Islet precursor cell (in vitro differentiated cells): ENCODE data around the gene ZBTB38.

ENCODE experiments used
- DNase-seq: peaks from one replicate; pipeline ENCODE4 v3.0.0-alpha.2; 2018

Gene ZBTB38

DNA sequence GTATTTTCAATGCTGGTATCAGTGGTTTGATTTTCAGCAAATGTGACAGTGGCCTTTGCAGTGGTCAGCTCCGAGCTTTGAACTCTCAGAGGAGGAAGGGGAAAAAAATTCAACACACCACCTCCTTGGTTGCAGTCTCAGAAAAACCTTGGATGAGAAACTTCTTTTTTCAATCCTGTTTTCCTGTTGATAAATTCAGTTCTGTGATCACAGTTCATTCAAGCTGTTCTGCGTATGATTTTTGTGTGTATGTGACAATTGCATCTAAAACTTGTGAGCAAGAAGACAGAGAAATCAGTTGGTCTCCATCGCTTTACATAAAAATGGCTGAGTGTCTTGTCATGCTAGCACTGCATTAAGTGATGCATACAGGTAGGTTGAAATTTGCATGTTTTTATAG lies 19.2 kb downstream of the ZBTB38 start:
- no peak for DNase-seq

GRCh38 chr3:141388395-141388794 lies 20.1 kb downstream of the ZBTB38 start:
- no peak for DNase-seq

GRCh38 chr3:141388823-141389621 lies 20.7 kb downstream of the ZBTB38 start:
- no peak for DNase-seq

- no peak for DNase-seq
Measured at GRCh38 chr3:141389703-141390102, 21.4 kb downstream of the ZBTB38 start.

DNA sequence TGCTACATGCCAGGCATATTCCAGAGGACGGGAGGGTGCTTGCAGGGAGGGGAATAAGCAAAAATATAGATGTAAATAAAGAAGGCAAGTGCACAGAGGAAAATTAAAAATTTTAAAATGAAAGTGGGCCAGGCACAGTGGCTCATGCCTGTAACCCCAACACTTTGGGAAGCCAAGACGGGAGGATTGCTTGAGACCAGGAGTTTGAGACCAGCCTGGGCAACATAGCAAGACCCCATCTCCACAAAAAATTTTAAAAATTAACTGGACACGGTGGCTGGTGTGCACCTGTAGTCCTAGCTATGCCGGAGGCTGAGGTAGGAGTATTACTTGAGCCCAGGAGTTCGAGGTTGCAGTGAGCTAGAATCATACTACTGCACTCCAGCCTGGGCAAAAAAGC lies 22.4 kb downstream of the ZBTB38 start:
- no peak for DNase-seq

DNA sequence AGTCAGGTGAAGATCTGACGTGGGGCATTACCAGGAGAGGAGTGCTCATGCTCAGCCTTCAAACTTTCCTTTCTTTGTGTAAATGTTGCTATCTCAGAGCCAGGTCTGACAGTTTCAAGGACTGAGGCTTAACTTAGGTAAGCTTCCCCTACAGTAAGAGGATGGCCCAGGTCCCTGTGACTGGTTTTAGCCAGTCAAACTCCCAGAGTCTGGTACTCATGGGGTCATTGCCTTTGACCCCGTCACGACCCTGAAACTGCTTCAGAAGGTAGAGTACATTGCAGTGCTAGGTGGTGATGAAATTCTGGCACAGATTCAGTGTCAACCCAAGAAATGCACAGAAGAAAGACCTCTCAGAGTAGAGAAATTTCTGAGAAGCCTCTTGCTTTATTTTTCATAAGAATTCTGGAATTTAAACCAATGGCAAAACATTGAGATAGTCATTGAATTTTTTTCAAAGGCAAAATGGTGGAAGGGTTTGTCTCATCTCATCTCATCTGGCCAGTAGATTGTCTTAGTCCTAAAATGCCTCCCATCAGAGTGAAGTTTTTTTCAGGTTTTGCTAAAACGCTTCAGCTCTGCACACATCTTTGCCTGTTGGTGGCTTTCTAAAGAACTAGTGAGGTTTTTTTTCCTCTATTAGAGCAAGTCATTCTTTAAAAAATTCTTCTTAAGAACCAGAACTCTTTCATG lies 23.1 kb downstream of the ZBTB38 start:
- DNase-seq = no peak

DNA sequence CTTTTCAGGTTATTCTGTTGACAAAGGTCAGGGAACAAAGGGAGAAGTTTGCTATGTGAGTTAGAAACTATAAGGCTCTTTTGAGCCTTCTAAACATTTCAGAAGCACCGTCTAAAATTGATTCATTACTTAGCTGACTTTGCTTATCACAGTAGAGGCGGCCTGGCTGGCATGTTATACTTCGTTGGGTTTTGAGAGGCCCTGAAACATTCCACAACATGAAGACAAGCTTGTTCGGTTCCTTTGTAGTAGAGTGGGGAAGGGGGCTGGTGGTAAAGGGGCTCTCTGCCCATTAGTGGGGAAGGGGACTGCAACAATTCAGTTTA lies 23.6 kb downstream of the ZBTB38 start:
- no peak for DNase-seq

DNA sequence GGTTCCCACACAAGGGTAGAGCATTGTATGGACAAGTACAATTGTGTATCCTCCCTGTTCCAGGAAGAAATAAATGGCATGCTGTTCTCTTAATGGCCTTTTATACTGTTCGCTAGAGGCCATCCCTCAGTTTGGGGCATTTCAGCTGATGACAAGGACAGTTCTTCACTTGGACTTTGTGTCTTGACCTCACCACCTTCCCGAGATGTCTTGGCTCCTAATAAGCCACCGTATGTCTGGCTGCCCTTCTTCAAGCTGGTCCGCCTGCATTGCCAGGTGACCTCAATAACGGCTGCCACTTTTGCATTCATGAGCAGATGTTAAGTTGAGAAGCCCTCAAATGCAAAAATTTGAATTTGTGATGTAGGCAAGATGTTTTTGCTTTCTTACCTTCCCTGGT lies 24.1 kb downstream of the ZBTB38 start:
- DNase-seq = no peak

DNA sequence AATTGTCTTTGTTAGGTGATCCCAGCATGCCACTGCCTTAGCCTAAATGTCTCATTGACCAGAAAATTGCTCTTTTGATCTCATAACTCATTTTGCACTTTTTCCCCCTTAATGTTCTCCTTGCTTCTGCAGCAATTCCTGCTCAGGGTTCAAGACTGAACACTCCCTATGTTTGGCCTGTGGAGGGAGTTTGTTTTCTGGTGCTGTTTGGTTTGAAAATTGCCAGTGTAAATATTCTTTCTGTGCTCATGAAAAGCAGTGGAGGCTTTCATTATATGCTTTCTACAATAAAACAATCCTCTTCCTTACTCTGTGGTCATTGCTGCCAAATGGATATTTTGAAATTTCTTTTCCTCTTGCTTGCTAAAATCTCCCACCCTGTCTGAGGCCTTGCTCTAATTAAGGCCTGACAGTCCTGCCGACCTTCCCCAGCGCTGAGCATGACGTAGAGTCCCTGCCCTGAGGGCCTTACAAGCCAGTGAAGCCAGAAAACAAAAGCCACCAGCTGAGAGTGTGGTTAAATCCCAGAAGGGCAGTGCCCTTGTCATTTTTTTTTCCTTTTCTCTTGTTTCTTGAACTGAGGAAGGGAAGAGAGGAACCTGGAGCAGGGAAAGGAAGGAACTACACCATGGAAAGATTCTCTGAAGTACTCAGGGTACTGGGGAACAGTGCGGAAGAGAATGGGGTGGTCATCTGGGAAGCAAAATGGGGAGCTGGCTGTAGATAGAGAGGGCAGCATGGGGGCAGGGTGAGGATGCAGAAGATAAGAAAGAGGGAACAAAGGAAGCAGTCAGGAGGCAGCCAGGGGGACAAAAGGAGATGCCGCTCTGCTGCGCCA lies 24.8 kb downstream of the ZBTB38 start:
- peak; percentile 94 for DNase-seq

GRCh38 chr3:141393735-141394076 lies 25.4 kb downstream of the ZBTB38 start:
- DNase-seq = no peak

GRCh38 chr3:141394560-141394959 lies 26.3 kb downstream of the ZBTB38 start:
- no peak for DNase-seq

DNA sequence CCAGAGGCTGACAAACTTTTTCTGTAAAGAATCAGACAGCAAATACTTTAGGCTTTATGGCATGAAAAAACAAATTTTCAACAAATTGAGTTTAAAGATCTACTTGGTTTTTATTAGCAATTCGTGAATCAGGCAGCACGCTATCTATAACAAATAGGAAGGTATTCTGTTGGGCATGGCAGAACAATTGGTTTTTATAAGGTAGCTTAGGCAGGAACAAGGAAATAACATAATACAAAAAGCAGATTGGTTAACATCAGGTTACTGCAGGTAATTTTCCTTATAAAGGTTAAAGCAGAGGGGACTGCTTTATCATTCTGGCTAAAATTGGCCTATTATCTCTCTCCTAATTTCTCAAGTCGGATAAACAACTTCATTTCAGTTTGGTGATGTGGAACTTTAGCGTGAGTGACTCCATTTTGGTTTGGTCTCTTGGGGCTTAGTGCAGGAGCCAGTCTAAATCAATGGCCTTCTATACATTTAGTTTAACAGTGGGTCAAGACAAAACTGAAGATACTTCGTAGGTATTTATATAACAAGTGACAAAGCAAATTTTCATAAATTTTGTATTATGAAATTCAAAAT lies 26.8 kb downstream of the ZBTB38 start:
- no peak for DNase-seq

GRCh38 chr3:141397996-141398395 lies 29.7 kb downstream of the ZBTB38 start:
- DNase-seq = no peak

DNA sequence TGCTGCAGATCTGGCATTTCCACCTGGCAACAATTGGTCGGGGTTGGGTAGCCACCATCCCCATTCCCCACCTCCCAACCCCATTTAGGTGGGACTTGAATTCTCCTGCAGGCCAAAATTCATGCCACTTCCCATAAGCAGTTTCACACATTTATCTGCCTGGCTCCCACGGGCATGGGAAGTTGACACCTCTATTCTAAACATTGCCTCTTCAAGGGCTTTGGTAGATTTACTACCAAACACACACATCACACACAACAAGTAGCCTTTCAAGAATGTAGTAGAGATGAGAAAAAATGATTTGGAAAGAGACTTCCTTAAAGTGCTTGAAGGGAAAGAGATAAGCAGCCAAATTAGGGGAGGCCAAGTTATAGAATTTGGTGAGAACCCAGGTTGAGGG lies 30.9 kb downstream of the ZBTB38 start:
- no peak for DNase-seq

GRCh38 chr3:141400073-141400971 lies 32.0 kb downstream of the ZBTB38 start:
- no peak for DNase-seq

GRCh38 chr3:141401095-141401494 lies 32.8 kb downstream of the ZBTB38 start:
- DNase-seq = no peak

GRCh38 chr3:141401573-141402475 lies 33.5 kb downstream of the ZBTB38 start:
- peak; percentile 72 for DNase-seq

DNA sequence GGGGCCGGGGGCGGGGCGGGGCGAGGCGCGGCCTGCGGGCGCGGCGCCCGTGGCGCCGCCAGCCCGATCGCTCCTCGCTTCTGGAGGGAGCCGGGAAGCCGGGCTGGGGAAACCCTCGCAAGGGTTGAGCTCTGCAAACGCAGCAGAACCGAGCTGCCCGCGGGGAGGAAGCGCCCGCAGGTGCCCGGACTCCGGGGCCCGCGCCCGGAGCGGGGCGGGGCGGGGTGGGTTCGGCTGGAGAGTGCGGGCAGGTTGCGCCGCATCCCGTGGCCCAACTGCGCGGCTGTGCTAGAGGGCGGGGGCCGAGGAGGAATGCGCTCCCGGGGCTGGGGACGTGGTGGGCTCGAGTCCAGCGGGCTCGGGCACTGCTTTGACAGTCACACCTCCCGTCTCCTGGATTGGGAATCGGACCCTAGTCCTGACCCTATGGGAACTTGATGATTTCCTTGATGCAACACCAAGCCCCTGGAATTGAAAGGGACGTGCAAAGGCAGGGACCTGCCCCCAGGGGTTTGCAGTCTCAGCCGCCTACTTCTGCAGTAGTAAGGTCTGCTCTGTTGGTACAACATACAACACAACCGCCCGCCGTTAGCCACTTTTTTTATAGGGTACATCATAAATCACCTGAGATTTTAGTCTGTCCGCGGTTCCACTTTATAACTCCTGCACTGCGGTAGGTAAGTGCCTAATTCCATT lies 34.3 kb downstream of the ZBTB38 start:
- peak; percentile 79 for DNase-seq

DNA sequence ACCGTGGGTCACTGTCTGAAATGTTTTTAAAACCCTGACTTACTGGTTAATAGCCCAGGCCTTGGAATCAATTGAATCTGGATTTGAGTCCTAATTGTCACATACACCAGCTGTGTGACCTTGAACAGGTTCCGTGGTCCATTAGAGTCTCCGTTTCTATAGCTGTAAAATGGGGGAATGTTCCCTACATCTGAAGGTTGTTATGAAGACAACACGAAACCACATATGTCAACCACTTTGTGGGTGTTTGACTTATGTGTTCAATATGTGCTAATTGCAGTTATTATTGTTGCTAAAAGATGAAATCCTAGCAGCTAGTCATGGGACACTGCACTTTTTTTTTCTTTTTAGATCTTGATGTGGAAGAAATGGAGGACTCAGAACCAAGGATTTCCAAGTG lies 35.3 kb downstream of the ZBTB38 start:
- DNase-seq = no peak

DNA sequence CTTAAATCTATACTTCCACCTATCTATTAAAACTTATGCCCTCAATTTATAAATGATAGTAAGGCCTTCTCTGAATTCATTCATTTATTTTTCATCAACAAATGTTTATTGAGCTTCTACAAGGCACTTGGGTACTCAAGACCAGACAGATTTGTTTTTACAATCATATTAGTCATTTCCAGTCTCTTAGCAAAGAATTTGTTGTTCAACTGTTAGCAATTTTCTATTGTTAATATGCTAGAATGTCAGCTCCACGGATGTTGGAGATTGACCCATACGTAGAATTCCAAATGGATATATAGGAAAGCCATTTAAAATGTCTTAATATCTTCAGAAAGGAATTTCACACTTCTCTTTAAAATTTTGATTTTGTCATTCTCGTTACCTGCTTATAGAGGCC lies 36.7 kb downstream of the ZBTB38 start:
- no peak for DNase-seq

DNA sequence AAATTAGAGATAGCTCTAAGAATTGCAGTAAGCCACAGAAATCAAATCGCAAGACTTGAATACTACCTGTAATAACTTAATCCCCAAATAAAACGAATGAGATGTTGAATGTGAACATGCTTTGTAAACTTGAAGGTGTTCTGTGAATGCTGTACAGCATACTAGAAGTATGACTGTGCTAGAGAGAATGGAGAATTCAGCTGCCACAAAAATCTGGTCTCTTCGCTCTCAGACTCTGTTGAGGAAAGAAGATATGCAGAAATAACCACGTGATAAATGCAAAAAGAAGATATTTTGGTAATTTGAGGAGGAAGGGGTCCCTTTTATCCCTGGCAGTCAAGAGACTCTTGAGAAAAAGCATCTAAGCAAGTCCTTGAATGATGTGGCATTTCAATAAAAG lies 37.3 kb downstream of the ZBTB38 start:
- DNase-seq = no peak
